Measurements from ENCODE around the gene HCRTR1.

DNA sequence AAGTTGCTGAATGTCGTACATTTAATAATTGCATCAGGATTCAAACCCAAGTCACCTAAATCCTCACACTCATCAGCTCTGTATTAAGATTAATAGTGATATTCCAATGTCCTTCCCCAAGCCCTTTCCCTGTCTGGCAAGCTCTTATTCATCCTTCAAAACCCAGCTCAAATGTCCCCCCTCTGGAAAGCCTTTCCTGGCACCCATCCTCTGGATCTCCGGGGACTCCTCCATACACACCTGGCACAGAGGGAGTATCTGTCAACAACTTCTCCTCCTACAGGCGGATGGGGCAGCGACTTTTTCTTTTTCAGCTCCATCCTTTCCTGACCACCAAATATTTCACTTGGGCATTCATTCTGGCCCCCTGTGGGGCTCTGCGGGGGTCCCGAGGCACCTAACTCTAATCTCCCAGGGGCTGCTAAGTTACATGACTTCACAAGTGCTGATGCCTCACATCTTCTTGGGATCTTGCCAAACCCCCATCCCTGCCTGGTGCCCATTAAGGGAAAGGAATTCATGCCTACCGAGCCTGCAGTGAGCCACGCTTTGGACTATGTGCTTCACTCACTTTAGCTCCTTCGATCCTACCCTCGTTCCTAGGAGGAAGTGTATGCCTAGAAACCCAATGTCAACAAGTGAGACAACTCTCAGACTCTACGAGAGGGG is 25.9 kb upstream of the HCRTR1 start:
- TF ChIP-seq POLR2AphosphoS5 (IDR thresholded peaks at IDR 0.05; ENCODE audit: low read depth, low read length) (no peak), TAF1 (IDR thresholded peaks at IDR 0.05; ENCODE audit: low read depth, low read length) (no peak)
